Measurements from ENCODE around the gene C20orf144. TPM values are rescaled to one million over a fixed set of nuclear protein-coding genes. Genes with fewer than 3 reads are reported as not detected.

The C20orf144 gene
- total and polyA plus RNA-seq, 8 donors, result 0.09 to 0.15 (median 0.12) TPM; not detected in 2

- no peak for TF ChIP-seq CTCF (IDR thresholded peaks at IDR 0.05)
- ATAC-seq (peak in 1 of 4 donors; percentile 18), DNase-seq (peak in 2 of 6 donors; percentile 20 to 40), FAIRE-seq (no peak)
- Histone ChIP-seq H3K36me3 (peaks cover 0 to 14% (median 6%) of the 10 kb centered on the region in 3 donors), H3K27ac (no peak overlapping the region), H3K4me3 (no peak overlapping the region), H3K27me3 (no peaks in the 10 kb centered on the region), H3K9me3 (no peaks in the 10 kb centered on the region), H3K4me1 (peaks cover 23 to 29% (median 27%) of the 10 kb centered on the region in 3 donors)
- intact Hi-C loops (cut with DNase I), result no loop called here
- 78 to 82% methylated on average over 19 of the region's 19 CpGs for WGBS, 2 donors
Observed at GRCh38 chr20:33649201-33649681, 12.9 kb upstream of the C20orf144 start.

GRCh38 chr20:33650111-33650752, 11.9 kb upstream of the C20orf144 start:
- Histone ChIP-seq H3K27ac (no peak overlapping the region), H3K4me3 (no peak overlapping the region), H3K4me1 (peaks cover 32 to 39% (median 37%) of the 10 kb centered on the region in 3 donors), H3K36me3 (peaks cover 0 to 4% (median under 1%) of the 10 kb centered on the region in 3 donors), H3K9me3 (no peaks in the 10 kb centered on the region), H3K27me3 (no peaks in the 10 kb centered on the region)
- no peak for FAIRE-seq
- intact Hi-C loops (cut with DNase I), result no loop called here
- TF ChIP-seq CTCF (IDR thresholded peaks at IDR 0.05), result no peak
- DNase-seq, result peak in 1 of 6 donors; percentile 43
- 88 to 91% methylated on average over 11 of the region's 11 CpGs for WGBS, 2 donors
- no peak for ATAC-seq

- intact Hi-C loops (cut with DNase I), result no loop called here
- no peak for TF ChIP-seq CTCF (IDR thresholded peaks at IDR 0.05)
- H3K9me3 ChIP-seq, result no peaks in the 10 kb centered on the region
- no peaks in the 10 kb centered on the region for H3K27me3 ChIP-seq
- peaks cover 32 to 40% (median 40%) of the 10 kb centered on the region in 3 donors for H3K4me1 ChIP-seq
- no peak overlapping the region for H3K27ac ChIP-seq
- H3K4me3 ChIP-seq, result no peak overlapping the region
- no peak for FAIRE-seq
- H3K36me3 ChIP-seq, result no peaks in the 10 kb centered on the region
- no peak for ATAC-seq
- WGBS, 2 donors, result 69 to 75% methylated on average over 10 of the region's 10 CpGs
- DNase-seq, result peak in 3 of 6 donors; percentile 23 to 39 (median 33)
Observed at GRCh38 chr20:33650753-33651561, 11.2 kb upstream of the C20orf144 start.

GRCh38 chr20:33651562-33652048, 10.5 kb upstream of the C20orf144 start:
- no peak for ATAC-seq
- H3K9me3 ChIP-seq, result no peaks in the 10 kb centered on the region
- intact Hi-C loops (cut with DNase I), result no loop called here
- H3K36me3 ChIP-seq, result no peaks in the 10 kb centered on the region
- no peaks in the 10 kb centered on the region for H3K27me3 ChIP-seq
- WGBS, 2 donors, result 79 to 81% methylated on average over 13 of the region's 13 CpGs
- H3K4me3 ChIP-seq, result no peak overlapping the region
- no peak for FAIRE-seq
- H3K4me1 ChIP-seq, result peaks cover 32 to 40% (median 40%) of the 10 kb centered on the region in 3 donors
- no peak for DNase-seq
- no peak for TF ChIP-seq CTCF (IDR thresholded peaks at IDR 0.05)
- no peak overlapping the region for H3K27ac ChIP-seq
